ENCODE data around the gene NAT10.

The NAT10 gene

DNA sequence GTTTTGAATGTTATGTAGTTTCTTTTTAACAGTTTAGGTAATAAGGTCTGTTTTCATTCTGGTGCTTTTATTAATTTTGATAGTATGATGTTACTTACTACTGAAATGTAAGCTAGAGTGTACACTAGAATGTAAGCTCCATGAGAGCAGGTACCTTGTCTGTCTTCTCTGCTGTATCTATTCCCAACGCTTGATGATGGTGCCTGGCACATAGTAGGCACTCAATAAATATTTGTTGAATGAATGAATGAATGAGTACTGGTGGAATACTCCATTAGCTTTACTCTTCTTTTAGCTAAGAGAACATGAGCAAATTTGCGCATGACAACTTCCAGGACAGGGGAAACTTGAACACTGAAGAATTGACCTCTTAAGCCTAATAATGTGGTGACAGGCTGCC, 6.6 kb upstream of the NAT10 start:
- intact Hi-C loops (cut with DNase I), result no loop called here
- no peak for DNase-seq

DNA sequence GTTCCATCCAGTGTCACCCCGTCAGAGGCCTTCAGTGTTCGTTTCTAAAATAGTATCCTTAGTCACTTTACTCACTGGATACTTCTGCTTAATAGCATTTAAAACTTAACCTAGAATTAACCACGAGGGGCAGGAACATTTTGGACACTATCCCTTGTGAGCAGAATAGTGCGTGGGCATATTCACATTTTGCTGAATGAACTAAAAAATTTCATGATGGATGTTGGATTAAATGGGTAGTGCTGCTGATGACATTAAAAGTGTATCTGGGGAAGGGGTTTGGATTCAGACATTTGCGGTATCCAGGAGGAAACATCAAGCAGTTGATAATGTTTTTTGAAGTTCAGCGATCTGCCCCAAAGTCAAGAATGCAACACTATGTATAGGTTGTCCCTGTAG, 750 bp upstream of the NAT10 start:
- intact Hi-C loops (cut with DNase I), result loop anchor here (1.0 to 10.0 kb wide), 4 partner anchors 53 to 253 kb away; partner anchors contain the start of genes ABTB2 and CAPRIN1

DNA sequence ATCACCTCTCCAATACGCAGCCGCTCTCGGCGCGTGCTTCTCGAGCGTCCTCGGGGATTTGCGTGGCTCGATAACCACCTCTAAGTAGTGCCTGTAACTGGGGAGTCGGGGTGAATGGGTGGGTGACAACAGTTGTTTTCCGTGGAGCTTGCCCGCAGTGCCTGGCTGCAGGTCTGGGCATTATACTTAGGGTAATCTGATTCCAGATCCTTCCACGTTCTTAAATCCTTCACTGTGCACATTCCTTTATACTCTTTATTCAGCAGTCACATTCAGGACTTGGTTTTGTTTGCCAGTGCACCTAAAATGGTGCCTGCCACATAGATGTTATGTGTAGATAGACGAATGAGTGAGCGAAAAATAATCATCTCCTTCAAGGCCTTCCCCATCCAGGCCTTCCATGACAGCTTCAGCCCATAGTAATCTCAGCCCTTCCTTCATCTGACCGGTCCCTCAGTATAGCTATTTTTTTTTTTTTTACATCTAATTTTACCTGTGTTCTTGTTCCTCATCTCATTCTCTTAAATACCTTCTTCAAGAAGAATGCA, 602 bp downstream of the NAT10 start:
- intact Hi-C loops (cut with DNase I), result loop anchor here (1.0 to 10.0 kb wide), 4 partner anchors 55 to 251 kb away; partner anchors contain the start of genes ABTB2 and CAPRIN1
- DNase-seq, result peak in 3 of 42 donors; percentile 3 to 40 (median 34)

More for the DNA sequence above, 750 bp upstream of the NAT10 start:
- no peak for DNase-seq

DNA sequence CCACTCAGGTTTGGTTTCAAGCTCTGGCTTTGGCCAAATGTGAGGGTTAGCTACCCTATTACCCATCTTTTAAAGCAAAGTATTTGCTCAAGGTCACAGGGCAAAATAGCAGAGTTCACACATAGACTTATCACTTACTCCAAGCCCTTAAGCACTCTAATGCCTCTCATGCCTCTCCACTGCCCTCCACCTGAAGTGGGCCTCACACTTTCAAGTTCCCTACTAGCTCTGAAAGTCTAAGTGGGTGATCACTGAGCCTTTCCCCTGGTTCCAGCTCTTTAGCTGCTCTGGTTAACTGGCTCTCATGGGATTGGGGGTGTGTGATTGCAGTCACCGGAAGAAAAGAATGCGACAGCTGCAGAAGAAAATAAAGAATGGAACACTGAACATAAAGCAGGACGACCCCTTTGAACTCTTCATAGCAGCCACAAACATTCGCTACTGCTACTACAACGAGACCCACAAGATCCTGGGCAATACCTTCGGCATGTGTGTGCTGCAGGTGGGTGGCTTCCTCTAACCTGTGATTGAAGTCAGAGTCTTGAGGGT, 6.4 kb downstream of the NAT10 start:
- intact Hi-C loops (cut with DNase I), result no loop called here
- no peak for DNase-seq

DNA sequence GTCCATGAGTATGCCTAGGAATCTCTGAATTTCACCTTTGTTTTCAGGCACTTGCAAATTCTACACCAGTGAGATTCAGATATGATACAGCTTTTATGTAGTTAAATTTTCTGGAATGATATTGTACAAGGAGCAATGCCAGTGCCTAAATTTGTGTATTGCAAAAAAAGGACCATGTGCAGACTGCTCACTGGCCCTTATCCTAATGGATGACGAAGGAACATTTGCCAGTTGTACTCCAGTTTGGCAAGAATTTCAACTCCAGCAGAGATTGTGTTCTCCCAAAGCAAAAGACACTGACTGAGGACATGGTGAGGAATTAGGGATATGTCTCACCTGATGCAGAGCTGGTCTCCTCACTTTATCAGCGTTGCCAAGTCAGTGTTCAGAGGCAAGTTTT, 8.6 kb downstream of the NAT10 start:
- no peak for DNase-seq
- intact Hi-C loops (cut with DNase I), result no loop called here

DNA sequence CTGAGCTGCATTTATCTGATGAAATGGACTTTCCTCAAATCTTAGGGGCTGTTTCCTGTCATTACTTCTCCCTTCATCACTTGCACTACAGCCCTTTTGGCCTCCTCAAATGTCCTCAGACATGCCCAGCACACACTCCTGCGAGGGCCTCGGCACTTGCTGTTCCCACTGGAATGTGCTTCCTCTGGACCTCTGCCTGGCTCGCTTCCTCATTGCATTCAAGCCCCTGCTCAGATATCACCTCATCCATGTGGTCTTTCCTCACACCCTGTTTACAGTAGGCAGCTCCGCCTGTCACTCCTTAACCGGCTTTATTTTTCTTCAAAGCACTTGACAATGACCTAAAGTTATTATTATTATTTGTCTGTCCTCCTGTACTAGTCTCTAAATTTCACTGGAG, 9.0 kb downstream of the NAT10 start:
- DNase-seq, result no peak
- intact Hi-C loops (cut with DNase I), result no loop called here

DNA sequence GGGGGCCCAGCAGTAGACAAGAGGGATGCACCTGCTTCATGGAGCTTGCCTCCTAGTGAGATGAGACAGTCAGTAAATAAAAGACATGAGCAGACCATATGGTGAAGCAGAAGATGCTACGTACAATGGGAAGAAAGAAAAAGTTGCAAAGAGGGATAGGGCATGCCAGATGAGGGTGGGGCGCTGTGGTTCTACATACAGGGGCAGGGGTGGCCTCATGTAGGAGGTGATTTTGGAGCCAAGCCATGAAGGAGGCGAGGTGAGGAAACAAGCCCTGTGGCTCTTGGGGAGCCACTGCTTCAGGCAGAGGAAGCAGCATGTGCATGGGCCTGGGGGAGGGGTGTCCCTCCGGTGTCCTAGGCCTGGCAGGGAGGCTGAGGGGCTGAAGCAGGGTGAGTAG, 15.2 kb downstream of the NAT10 start:
- intact Hi-C loops (cut with DNase I), result no loop called here
- DNase-seq, result no peak

DNA sequence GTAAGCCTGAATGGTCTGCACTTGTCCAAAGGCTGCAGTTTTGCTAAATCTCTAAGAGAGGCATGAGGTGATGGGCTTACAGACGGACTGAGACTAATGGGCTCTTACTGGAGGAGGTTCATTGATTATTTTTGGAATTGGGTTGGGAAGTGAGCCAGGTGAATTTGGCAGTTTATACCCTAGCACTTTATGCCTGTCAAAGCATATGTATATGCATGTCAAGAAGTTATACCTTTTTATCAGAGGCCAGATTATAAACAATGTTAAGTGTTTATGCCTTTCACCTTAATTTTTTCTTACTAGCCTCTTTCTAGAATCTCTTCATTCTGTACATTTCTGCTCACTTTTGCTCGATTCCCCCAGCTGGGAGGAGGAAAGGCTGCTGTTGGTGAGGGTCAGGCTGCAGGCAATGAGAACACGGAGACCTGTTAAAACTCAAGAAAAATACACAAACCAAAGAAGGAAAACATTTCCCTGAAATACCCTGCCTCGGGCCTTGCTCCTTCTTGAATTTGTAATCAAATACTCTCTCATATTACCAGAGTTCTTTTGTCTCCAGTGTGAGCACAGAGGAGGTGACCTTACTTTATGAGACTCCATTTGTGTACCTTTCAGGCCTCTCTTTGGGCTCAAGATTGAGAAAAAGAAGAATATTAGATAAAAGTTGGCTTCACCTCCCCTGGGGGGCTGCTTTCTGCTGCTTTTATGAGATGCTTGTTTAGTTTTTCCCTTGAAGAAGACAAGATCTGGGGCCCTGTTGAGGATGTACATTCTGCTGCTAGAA, 19.6 kb downstream of the NAT10 start:
- DNase-seq, result no peak
- intact Hi-C loops (cut with DNase I), result no loop called here

DNA sequence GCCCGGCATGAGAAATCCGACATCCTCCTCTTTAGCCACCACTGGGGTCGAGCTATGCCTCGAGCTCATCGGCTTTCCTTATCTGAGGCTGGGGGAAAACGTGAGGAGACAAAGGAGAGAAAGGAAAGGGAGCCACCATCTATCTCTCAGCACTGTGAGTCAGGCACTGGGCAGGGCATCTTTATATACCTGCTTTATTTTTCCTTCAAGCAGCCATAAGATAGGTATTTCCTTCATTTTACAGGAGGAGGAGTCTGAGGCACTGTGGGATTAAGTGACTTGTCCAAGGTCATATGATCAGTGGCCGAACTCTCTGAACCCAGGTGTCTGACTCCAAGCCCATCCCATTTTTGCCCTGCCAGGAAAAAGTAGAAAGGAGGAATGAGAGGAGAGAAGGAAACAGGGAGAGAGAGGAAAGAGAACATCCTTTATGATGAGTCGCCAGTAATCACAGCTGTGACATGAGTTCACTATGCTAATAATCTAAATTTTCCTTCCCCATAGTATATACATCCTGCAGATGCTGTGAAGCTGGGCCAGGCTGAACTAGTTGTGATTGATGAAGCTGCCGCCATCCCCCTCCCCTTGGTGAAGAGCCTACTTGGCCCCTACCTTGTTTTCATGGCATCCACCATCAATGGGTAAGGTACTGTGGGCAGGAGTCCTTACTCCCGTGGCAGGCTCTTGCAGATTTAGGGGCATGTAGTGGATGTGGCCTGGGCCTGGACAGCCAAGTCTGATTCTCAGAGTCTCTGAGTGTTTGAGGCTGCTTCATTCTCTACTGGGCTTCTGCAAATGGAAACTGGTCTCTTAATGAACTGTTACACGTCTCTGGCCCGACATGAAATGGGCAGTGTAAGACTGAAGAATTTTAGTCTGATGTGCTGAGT, 21.8 kb downstream of the NAT10 start:
- intact Hi-C loops (cut with DNase I), result no loop called here
- DNase-seq, result no peak

DNA sequence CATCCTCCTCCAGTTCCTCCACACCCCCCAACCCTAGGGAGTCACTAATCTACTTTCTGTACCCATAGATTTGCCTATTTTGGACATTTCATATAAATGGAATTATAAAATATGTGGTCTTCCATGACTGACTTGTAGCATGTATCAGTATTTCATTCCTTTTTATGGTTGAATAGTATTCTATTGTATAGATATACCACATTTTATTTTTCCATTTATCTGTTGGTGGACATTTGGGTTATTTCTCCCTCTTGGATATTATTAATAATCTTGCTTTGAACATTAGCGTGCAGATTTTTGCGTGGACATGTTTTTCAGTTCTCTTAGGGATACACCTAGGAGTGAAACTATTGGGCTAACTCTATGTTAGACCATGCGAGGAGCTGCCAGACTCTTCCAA, 23.4 kb downstream of the NAT10 start:
- intact Hi-C loops (cut with DNase I), result no loop called here
- DNase-seq, result no peak

DNA sequence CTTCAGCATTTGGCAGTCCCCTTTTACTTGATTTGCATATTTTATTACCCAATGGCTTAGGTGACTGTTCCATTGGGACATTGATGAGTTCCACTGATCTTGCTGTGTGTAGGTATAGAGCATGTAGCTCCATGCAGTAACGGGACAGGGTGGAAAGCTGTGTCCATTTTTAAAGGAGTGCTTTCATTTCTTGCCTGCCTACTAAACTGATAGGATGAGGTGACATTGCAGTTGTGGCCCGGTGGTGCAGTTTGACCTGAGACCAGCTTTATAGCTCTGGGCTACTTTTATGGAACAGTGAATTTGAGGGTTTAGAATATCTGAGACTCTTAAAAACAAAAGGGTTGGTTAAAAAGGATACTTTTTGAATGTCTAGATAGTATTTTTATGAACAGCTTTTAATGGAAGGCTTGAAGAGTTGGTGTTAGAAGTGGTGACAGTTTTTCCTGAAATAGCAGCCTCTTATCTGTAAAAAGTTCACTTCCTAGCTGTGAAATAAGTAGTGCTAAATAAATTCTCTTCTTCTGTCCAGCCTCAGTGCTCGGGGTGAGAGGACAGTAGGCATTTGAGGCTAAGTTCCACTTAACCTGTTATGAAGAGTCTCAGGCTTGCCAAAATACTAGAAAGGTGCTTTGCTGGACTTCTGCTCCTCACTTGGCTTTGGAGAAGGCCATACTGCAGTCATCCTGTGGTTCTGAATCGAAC, 27.0 kb downstream of the NAT10 start:
- DNase-seq, result no peak
- intact Hi-C loops (cut with DNase I), result no loop called here

DNA sequence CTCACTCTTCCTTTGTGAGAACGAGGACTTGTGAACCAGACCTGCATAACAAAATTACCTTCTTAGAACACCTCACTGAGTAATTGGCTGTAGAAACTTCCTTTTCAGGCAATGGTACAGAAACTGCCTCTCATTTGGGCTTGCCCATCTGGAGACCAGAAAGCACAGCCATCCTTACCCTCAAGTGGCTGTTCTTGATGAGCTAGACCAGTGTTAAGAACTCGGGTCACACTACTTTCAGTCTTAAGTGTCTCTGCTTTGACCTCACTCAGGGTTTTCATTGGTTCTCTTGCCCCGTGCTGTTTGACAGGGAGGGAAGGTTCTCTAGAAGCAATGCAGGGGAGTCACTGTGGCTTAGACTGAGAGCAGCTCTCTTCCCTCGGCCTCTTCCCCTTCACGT, 29.3 kb downstream of the NAT10 start:
- no peak for DNase-seq
- intact Hi-C loops (cut with DNase I), result no loop called here

DNA sequence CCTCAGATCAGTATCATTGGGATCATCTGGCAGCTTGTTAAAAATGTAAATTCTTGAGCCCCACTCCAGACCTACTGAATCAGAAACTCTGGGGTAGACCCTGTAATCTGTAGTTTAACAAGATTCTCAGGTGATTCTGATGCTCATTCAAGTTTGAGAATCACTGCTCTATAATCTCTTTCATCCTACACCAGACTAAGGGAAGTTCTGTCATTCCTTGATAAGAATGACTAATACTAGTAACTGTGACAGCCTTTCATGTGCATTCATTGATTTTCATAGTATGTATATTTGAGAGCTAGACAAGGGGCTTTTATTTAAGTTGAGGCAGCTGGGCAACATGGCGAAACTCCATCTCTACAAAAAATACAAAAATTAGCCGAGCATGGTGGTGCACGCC, 30.0 kb downstream of the NAT10 start:
- intact Hi-C loops (cut with DNase I), result no loop called here
- no peak for DNase-seq

DNA sequence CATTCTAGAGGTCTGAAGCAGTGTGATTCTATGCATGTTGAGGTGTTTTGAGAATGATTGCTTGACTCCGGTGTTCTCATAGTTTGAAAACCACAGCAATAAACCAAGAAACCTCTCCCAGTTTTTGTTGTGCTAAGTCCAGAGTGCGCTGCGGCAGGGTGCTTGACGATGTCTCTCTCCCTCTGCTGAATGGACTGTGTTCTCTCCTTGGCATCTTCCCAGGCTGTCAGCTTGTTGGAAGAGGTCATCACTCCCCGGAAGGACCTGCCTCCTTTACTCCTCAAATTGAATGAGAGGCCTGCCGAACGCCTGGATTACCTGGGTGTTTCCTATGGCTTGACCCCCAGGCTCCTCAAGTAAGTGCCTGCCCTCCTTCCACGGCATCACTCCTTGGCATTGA, 31.0 kb downstream of the NAT10 start:
- intact Hi-C loops (cut with DNase I), result no loop called here
- no peak for DNase-seq

DNA sequence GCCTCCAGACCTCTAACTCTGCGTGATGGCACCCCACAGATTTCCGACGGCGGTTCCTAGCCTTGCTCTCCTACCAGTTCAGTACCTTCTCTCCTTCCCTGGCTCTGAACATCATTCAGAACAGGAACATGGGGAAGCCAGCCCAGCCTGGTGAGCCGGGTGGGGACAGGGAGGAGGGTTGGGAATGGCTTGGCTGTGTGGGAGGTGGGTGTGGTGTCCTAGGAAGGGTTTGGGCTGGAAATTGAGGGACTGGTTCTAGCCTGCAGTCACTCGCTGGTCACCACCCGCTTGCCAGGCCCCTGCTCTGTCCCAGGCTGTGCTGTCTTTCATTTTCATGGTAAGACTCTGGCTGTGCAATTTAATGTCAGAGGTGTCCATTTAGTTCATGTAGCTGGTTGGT, 33.9 kb downstream of the NAT10 start:
- intact Hi-C loops (cut with DNase I), result no loop called here
- no peak for DNase-seq

DNA sequence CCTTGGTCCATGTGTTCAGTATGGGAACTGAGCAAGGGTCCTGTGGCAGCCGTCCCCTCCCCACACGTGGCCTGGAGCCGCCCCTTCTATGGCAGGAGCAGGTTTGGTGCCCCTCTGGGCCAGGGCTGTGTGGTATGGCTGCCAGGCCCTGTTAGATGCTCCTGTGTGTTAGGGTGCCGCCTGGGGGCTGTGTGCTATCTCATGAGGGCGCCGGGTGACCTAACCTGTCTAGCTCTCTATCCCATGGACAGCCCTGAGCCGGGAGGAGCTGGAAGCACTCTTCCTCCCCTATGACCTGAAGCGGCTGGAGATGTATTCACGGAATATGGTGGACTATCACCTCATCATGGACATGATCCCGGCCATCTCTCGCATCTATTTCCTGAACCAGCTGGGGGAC, 34.7 kb downstream of the NAT10 start:
- intact Hi-C loops (cut with DNase I), result no loop called here
- DNase-seq, result no peak

DNA sequence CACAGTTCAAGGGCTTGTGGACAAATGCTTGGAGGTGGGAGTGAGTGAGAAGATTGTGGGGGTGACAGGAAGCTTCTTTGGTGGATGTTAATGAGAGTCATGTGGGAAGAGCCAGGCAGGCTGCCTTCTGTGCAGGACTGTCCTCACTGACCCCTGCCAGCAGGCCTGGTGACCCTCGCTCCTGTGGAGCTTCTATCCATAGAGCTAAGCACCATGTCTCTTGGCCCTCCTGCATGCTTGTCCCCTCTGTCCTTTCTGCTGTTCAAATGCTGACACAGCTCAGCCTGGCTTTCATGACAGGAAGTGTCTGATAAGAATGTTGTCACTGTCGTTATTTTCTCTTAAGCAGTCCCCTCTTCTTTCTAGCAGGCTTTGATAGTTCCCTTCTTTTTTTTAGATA, 37.6 kb downstream of the NAT10 start:
- DNase-seq, result no peak
- intact Hi-C loops (cut with DNase I), result no loop called here

DNA sequence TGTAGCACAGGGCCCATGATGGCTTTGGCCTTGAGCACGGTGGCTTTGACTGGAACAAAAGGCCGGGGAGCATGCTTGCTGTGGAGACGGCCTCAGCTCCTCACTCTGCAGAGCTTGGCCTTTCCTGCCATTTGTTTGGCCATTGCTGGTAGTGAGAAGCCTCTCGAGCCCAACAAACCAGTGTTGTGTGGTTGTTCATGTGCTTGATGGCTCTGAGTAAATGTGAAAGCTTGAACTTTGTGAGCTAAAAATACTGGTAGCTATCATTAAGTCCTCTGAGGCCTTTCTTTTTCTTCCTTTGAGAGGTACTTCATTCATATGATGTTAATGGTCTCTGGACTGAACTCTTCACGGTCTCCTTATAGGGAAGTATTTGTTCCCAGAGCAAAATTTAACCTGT, 39.6 kb downstream of the NAT10 start:
- intact Hi-C loops (cut with DNase I), result no loop called here
- peak in 1 of 42 donors; percentile 8 for DNase-seq

DNA sequence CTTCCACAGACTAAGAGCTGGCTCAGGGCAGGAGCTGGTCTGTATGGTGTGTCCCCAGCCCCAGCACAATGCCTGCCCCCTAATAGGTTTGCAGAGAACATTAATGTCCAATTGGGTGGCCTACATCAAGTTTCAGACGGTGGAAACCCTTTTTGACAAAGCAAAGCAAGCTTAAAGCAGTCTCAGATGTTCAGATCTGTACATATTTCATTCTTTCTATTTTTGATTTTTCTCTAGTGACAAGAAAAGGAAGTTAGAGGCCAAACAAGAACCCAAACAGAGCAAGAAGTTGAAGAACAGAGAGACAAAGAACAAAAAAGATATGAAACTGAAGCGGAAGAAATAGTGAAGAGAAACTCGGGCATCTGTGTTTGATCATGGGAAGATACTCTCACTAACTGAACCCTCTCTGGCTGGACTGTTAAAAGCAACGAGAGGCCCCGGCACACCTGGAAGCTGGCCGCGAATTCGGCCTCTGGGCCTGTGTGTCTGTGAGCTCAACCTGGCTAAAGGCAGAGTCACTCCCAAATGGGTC, 40.5 kb downstream of the NAT10 start:
- no peak for DNase-seq
- intact Hi-C loops (cut with DNase I), result no loop called here

All from head of caudate nucleus (tissue), 42 donors.